CD4-positive, alpha-beta T cell (primary cell): Measurements from ENCODE around the gene MPRIP. TPM values are rescaled to one million over a fixed set of nuclear protein-coding genes. Genes with fewer than 3 reads are reported as not detected.

Experiments used
- ATAC-seq: fragments of 200-7000 bp; cut with Tn5 transposase; one replicate; pipeline ENCODE4 v1.10.0; 2022; ENCODE audit warnings: mild to moderate bottlenecking; ENCODE audit not compliant: poor library complexity
- CTCF ChIA-PET: fragments of 350-600 bp; sonication (Branson Sonifier 250); formaldehyde crosslinking; loops from one replicate; lab custom pipeline; 2021; ENCODE audit warnings: antibody characterized with exemption, inconsistent platforms; lab: Charles Lee
- POLR2A ChIA-PET: fragments of 350-600 bp; sonication (Branson Sonifier 250); formaldehyde crosslinking; loops from one replicate; lab custom pipeline; 2021; ENCODE audit warnings: antibody characterized with exemption, inconsistent platforms; lab: Charles Lee
- DNase-seq, 14 experiments: peaks; one replicate each; pipeline ENCODE4 v3.0.0-alpha.2; 2013 to 2020; ENCODE audit warnings: mixed read lengths in 2 of 14
- H3K27ac ChIP-seq, 2 donors: one replicate each; pipeline versions ENCODE4 v1.5.1 to v1.7.0; 2013; ENCODE audit warnings: low read length in 2 of 2, low read depth in 1 of 2, mild to moderate bottlenecking in 1 of 2
- H3K27me3 ChIP-seq, 2 experiments: 1 replicate in 1 of 2; 2 replicates in 1 of 2; pipeline versions ENCODE4 v1.6.1 to v1.7.0; 2013; ENCODE audit warnings: low read length in 2 of 2, control low read depth in 1 of 2, mild to moderate bottlenecking in 1 of 2, moderate library complexity in 1 of 2; ENCODE audit not compliant: insufficient read depth in 2 of 2, control insufficient read depth in 1 of 2
- H3K36me3 ChIP-seq: one replicate; pipeline ENCODE4 v1.6.1; 2013; ENCODE audit warnings: low read length, control low read depth; ENCODE audit not compliant: insufficient read depth
- H3K4me1 ChIP-seq: one replicate; pipeline ENCODE4 v1.6.1; 2013; ENCODE audit warnings: low read length, control low read depth; ENCODE audit not compliant: insufficient read depth
- H3K4me3 ChIP-seq: one replicate; pipeline ENCODE4 v1.5.1; 2013; ENCODE audit warnings: mild to moderate bottlenecking, low read length, moderate library complexity
- H3K9me3 ChIP-seq, 2 experiments: 1 replicate in 1 of 2; 2 replicates in 1 of 2; pipeline versions ENCODE4 v1.6.1 to v1.7.0; 2013; ENCODE audit warnings: low read length in 2 of 2, mild to moderate bottlenecking in 2 of 2, control low read depth in 1 of 2, moderate library complexity in 1 of 2; ENCODE audit not compliant: control insufficient read depth in 1 of 2, insufficient read depth in 1 of 2
- H3K27ac Mint-ChIP-seq: one replicate; pipeline ENCODE4 v1.8.0; 2020; ENCODE audit warnings: mixed read lengths
- H3K27me3 Mint-ChIP-seq: one replicate; pipeline ENCODE4 v1.8.0; 2021; ENCODE audit warnings: mixed read lengths
- H3K36me3 Mint-ChIP-seq: one replicate; pipeline ENCODE4 v1.8.0; 2021; ENCODE audit warnings: low read depth, mixed read lengths
- H3K4me1 Mint-ChIP-seq: one replicate; pipeline ENCODE4 v1.8.0; 2021; ENCODE audit warnings: low read depth, mixed read lengths
- H3K4me3 Mint-ChIP-seq: one replicate; pipeline ENCODE4 v1.8.0; 2020; ENCODE audit warnings: mild to moderate bottlenecking, mixed read lengths
- H3K9me3 Mint-ChIP-seq: one replicate; pipeline ENCODE4 v1.8.0; 2020; ENCODE audit warnings: mixed read lengths
- CTCF ChIP-seq: fragments of 200-600 bp; IDR thresholded peaks from one replicate; pipeline ENCODE4 v1.8.0; 2022; ENCODE audit warnings: antibody characterized with exemption, mild to moderate bottlenecking
- intact Hi-C, 2 experiments: fragments of 100-400 bp; cut with DNase I in 1 of 2; cut with micrococcal nuclease in 1 of 2; formaldehyde crosslinking; loops; one replicate each; pipeline versions ENCODE4 v1.15.1 to v1.9.0; 2023 to 2025; cut with DNase I, micrococcal nuclease
- total RNA-seq, 174 experiments: library from RNA in 2 of 174; stranded (reverse) in 2 of 174; gene quantifications; one replicate each; pipeline ENCODE4 v1.2.3 and lab custom pipeline; 2021 to 2026

The MPRIP gene
- total RNA-seq, 2 experiments from 2014 or later, result 176 to 188 TPM

GRCh38 chr17:17018021-17018441, 24.2 kb upstream of the MPRIP start:
- CTCF ChIA-PET, result no interaction called here

GRCh38 chr17:17018612-17019429, 23.4 kb upstream of the MPRIP start:
- intact Hi-C loops, result no loop called here
- Mint-ChIP-seq H3K27ac (no peak overlapping the region), H3K4me3 (no peak overlapping the region), H3K4me1 (peaks cover 40% of the 10 kb centered on the region), H3K9me3 (no peaks in the 10 kb centered on the region), H3K27me3 (no peaks in the 10 kb centered on the region), H3K36me3 (no peaks in the 10 kb centered on the region)
- ChIA-PET POLR2A (interaction anchor here (0.5 kb wide), 1 partner anchor 159 kb away, joined by 3 read pairs; no protein-coding TSS in a partner anchor), CTCF (no interaction called here)
- Histone ChIP-seq H3K36me3 (no peaks in the 10 kb centered on the region), H3K27ac (no peak overlapping the region), H3K9me3 (no peaks in the 10 kb centered on the region), H3K4me3 (no peak overlapping the region), H3K4me1 (peaks cover 37% of the 10 kb centered on the region), H3K27me3 (no peaks in the 10 kb centered on the region)
- DNase-seq (no peak), ATAC-seq (no peak)
- TF ChIP-seq CTCF, result no peak

More at GRCh38 chr17:17018021-17018441, 24.2 kb upstream of the MPRIP start:
- H3K27ac Mint-ChIP-seq, result no peak overlapping the region
- H3K36me3 Mint-ChIP-seq, result no peaks in the 10 kb centered on the region
- Histone ChIP-seq H3K4me3 (no peak overlapping the region), H3K9me3 (no peaks in the 10 kb centered on the region), H3K27me3 (no peaks in the 10 kb centered on the region), H3K4me1 (peaks cover 37% of the 10 kb centered on the region), H3K36me3 (no peaks in the 10 kb centered on the region), H3K27ac (no peak overlapping the region)
- POLR2A ChIA-PET, result no interaction called here
- intact Hi-C loops, result no loop called here
- H3K9me3 Mint-ChIP-seq, result no peaks in the 10 kb centered on the region
- H3K4me1 Mint-ChIP-seq, result peaks cover 40% of the 10 kb centered on the region
- no peaks in the 10 kb centered on the region for H3K27me3 Mint-ChIP-seq
- H3K4me3 Mint-ChIP-seq, result no peak overlapping the region
- no peak for TF ChIP-seq CTCF
- ATAC-seq (no peak), DNase-seq (peak in 1 of 14 experiments; percentile 15)

GRCh38 chr17:17019430-17019762, 22.9 kb upstream of the MPRIP start:
- DNase-seq (no peak), ATAC-seq (no peak)
- Mint-ChIP-seq H3K4me3 (no peak overlapping the region), H3K36me3 (no peaks in the 10 kb centered on the region), H3K4me1 (peaks cover 40% of the 10 kb centered on the region), H3K9me3 (no peaks in the 10 kb centered on the region), H3K27ac (no peak overlapping the region), H3K27me3 (no peaks in the 10 kb centered on the region)
- Histone ChIP-seq H3K36me3 (no peaks in the 10 kb centered on the region), H3K27ac (no peak overlapping the region), H3K27me3 (no peaks in the 10 kb centered on the region), H3K4me3 (no peak overlapping the region), H3K9me3 (no peaks in the 10 kb centered on the region), H3K4me1 (peaks cover 37% of the 10 kb centered on the region)
- ChIA-PET CTCF (no interaction called here), POLR2A (interaction anchor here (0.5 kb wide), 1 partner anchor 158 kb away, joined by 3 read pairs; no protein-coding TSS in a partner anchor)
- intact Hi-C loops, result no loop called here
- TF ChIP-seq CTCF, result no peak
